HS-5 (cell line): ENCODE measurements around the gene FBLN2.
A peak's percentile ranks its signal among the peaks of the same experiment; 100 is the strongest.

Experiments used
- DNase-seq: peaks from one replicate; pipeline ENCODE4 v3.0.0-alpha.2; 2012; ENCODE audit warnings: low read depth

Gene FBLN2

DNA sequence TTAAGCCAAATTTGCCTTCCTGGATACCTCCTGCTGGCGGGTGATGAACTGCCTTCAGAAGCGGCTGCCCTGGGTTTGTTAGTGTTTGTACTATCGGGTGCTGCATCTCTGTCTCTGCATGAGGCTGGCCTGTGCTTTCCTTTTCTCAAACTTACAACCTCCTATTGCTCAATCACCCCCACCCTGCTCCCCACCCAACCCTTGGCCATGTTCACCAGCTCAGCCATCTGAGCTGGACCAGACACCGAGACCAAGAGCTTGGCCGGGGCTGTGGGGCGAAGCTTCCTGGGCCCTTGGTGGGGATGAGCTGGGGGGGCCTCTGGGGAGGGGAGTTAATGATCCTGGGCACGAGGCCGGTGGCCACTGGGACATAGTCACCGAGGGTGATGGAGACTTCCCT lies 16.8 kb upstream of the FBLN2 start:
- no peak for DNase-seq

DNA sequence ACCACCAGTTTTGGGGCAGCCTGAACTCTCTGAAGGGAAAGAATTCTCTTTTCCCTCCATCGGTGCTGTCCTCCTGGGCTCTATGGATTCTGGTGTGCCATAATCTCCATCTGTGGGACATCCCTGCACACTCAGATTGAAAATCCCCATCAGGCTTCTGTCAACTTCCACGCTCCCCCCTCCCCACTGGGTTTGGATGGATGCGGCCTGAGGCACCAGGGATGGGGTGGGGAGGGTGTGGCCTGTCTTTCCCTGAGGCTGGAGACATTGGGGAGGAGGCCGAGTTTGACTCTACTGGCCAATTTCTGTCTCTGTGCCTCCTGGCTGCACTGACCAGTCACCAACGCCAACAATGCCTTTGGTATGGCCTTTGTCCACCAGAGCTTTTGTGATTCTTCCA lies 16.3 kb upstream of the FBLN2 start:
- no peak for DNase-seq

DNA sequence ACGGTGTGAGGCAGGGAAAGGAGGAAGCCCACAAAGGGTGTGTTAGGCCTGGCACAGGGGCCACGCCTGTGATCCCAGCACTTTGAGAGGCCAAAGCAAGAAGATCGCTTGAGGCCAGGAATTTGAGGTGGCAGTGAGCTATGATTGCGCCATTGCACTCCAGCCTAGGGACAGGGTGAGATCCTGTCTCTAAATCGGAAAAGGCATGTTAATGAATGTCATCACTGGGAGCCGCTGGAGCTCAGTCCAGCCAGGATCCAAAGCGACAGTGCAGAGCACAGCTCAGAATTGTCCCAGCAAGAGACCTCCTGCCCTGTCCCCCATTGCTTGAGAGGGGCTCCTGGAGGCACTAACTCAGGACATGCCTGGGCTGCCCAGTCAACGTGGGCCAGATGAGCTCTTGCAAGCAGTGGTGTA lies 15.0 kb upstream of the FBLN2 start:
- DNase-seq = no peak

DNA sequence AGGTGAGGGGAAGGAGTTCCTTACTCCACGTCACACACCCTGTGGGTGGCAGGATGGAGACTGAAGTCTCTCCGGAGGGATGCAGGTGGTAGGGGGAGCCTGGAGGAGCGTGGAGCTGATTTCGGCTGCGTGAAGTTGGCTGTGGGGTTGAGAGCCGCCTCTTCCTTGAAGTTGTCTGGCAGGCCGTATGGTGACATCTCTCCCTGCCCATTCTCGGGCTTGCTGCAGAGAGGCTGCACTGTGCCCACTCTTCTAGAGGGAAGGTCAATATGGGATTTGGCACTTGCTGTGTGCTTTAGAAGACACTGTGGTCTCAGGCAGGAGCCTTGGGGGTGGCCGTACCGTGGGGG lies 13.4 kb upstream of the FBLN2 start:
- no peak for DNase-seq

DNA sequence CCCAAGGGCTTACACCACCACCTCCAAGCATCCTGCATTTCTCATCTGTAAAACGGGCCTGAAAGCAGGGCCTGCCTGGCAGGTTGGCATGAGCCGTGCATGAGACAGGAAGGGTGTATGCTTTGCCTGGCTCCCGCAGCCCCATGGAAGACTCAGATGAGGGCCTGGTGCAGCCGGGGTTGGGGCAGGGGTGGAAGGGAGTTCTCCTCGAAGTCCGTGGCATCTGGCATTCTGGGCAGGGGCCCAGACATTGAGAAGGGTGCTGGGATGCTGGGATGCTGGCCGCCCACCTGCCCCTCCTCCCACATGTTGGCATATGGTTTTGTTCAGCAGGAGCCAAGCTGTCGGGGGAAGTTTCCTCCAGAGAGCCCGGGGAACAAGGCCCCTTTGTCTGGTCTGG lies 13.0 kb upstream of the FBLN2 start:
- no peak for DNase-seq

DNA sequence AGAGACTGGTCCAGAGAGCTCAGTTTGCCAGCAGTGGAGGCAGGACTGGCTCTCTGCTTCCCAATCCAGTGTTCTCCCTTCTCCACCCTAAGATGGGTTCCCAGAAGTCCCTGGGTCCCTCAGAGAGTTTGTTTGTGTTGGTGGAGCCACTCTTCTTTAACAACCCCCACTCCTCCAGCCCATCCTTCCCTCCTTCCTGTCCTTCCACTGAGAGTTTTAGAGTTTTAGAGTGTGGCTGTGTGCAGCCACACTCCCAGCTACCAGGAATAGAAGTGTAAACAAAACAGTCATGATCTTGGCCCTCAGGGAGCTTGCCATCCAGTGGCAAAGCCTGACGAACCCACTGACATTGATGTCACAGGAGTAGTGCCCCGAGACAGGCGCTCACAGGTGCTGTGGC lies 12.5 kb upstream of the FBLN2 start:
- DNase-seq = no peak

DNA sequence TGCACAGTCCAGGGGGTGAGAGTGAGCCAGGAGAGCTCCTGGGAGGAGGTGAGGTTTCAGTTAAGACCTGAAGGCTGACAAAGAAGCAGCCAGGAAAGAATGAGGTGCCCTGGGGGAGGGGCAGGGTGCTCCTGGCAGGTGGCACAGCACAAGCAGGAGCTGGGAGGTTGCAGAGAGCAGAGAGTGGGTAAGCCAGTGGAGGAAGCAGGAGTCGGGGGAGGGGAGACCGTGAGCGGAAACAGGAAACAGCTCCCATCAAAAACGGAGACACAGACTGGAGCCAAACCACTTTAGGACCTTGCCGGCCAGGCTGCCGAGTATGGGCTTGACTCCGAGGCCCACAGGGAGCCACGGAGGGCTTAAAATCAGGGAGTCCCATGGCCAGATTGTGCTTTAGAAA lies 12.1 kb upstream of the FBLN2 start:
- no peak for DNase-seq

DNA sequence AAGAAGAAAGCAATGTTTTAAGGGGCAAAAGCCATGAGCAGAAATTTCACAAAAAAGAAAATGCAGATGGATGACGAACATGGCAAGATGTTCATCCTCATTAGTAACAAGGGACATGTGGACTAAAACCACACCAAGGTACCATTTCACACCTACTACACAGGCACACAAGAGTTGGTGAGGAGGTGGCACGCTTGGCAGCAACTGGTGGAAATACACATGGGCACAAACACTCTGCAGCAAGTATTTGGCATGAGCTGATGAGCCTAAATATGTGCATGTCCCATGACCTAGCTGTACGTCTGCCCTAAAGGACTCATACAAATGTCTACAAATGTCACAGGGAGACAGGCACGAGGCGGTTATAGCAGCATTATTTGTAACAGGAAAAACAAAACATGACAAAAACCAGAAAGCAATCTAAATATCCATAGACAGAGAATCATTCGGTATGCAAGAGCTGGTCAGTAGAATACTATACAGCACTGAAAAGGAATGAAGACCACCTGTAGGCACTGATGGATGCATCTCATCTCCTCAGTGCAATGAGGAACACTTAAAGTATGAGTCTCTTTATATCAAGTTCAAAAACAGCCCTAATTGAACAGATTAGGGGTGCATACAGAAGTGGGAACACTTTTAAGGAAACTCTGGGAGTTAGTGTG lies 11.5 kb upstream of the FBLN2 start:
- DNase-seq = no peak

DNA sequence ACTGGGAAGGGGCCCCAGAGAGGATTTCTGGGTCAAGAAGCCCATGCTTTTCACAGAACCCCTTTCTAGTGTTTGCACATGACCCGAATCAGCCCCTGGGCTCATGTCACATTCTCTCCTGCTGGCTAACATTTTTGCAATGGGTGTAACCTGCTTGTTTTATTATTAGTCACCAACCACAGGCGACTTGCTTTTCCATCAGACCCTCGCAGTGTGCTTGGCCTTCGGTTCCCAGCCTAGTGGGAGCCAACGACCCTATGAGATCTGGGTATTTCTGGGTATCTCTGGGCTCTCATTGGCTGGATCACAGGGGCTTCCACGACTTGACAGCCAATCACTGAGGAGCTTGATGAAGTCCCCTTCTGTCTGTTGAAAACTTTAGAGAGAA lies 11.0 kb upstream of the FBLN2 start:
- peak; percentile 92 for DNase-seq

DNA sequence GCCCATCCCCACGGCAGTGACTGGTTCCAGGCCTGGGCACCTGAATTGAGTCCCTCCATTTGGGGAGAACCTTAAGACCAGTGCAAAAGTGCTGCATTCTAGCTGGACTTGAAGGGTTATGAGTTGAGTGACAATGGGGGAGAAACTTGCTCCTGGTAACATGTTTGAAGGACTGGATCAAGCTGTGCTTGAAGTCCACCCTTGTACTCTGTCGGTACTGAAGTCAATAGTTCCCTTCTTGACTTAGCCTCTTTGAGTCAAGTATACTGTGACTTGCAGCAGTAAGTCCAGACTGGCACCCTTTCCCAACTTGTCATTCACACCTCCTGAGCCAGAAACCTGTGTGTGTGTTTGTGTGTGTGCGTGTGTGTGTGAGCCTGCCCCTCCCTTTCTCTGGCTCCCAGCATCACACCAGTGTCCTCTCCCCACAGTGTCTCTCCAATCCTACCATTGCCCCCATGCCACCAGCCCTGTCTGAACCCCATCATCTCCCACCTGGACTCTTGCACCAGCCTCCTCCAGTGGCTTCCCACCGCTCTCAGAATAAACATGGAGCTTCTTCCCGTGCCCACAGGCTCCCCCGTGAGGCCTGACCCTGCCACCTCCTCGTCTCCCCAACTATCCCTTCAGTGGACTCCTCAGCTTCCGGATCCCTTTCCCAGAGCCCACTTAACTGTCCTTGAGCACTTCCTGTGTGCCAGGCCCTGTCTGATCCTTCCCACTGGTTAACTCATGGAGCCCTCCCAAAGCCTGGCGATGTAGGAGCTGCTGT lies 10.2 kb upstream of the FBLN2 start:
- DNase-seq = no peak

DNA sequence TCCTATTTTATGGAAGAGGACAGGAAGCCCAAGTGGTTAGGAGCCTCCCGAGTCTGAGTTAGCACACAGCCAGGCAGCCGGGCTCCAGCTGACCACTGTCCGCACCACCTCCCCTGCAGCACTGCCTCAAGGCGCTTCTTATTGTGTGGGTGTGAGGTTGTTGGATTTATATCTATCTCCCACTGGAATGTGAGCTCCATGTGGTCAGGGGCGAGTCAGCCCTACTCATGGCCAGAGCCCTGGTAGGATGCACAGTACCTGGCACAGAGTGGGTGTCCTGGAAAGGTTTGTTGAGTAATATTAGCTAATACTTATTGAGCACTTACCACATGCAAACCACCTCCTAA lies 9.7 kb upstream of the FBLN2 start:
- DNase-seq = peak; percentile 42

DNA sequence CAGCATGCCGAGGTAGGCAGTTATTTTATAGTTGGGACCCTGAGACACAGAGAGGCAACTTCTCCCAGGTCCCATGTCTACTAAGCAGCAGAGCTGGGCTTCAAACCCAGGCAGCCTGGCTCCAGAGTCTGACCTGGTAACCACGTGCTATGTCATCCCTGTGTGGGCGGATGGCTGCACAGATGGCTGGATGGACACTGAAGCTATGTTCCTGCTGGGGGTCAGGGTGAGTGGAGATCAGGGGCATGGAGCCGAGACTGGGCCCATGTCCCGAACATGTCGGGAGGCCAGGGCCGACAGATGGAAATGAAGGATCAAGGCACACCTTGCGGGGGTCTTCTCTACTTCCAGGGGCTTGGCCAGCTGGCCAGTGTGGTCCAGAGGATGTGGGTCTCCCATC lies 9.3 kb upstream of the FBLN2 start:
- DNase-seq = no peak

DNA sequence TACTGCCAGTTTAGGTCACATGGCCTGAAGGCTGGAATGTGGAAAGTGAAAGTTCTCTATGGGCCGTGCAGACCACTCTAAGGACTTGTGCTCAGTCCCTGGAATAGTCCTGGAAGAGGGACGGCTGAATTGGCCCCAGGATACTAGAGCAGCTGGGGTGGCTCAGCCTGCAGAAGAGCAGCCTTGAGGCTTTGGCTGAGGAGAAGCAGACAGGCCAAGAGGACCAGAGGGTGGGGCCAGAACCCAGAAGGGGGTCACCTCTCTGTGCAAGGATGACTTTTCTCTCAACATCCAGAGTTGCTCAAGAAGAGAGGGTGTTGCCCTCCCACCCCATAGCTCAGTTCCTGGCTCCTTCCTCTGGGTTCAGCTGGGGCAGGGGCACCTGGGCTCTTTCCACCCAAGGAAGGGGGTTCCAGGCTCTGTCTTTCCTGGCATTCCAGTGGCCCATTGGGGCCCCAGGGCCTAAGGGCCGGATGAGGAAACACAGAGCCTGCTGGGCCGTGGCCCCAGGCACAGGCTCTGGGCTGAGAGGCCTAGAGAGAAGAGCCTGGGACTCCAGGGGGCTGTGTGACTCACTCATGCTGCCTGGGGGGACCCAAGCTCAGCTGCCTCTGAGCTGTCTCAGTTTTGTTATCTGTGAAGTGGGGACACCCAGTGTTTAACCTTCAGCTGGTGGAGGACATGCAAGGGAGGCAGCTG lies 8.5 kb upstream of the FBLN2 start:
- DNase-seq = no peak

DNA sequence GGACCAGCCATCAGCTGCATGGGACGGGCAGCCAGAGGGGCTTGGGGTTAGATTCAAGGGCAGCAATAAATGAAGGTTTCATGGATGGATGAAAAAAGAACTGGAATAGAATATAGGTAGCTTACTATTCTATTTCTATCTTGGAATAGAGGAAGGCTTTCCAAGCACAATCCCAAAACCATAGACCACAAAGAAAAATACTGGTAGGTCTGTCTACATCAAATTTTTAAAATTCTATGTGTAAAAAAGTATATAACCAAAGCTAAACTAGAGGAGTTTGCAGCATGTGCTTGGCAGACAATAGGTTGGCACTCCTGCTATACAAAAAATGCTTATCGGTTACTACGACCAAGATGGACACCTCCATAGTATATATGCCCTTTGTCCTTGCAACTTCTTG lies 7.2 kb upstream of the FBLN2 start:
- no peak for DNase-seq

DNA sequence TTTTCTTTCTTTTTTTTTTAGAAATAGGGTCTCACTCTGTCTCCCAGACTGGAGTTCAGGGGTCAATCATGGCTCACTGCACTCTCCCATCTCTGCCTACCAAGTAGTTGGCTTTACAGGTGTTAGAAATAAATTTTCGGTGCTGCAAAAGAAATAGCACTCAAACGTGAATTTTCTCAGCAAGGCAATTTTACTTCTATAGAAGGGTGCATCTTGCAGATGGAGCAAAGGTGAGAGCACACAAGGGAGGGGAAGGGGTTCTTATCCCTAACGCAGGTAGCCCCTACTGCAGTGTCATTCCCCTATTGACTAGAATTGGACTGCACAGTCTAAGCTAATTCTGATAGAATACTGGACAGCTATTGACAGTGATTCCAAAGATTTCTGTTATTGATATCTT lies 6.8 kb upstream of the FBLN2 start:
- no peak for DNase-seq

DNA sequence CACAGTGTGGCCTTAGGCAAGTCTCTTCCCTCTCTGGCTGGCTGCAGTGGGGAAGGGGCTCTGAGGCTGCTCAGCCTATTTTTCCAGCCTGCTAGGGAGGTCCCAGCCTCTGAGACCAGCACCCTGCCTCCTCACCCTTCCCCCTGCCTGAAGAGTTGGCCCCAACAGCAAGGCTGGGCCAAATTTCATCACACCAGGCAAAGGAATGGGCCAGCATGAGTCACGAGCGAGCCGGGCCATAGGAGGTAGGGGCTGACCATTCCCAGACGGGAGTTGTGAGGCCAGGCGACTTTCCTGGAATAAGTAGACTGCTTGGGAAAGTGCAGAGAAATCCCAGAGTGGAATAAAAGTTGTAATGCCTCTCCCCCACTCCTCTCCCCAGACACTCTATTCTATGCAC lies 5.7 kb upstream of the FBLN2 start:
- DNase-seq = peak; percentile 71

DNA sequence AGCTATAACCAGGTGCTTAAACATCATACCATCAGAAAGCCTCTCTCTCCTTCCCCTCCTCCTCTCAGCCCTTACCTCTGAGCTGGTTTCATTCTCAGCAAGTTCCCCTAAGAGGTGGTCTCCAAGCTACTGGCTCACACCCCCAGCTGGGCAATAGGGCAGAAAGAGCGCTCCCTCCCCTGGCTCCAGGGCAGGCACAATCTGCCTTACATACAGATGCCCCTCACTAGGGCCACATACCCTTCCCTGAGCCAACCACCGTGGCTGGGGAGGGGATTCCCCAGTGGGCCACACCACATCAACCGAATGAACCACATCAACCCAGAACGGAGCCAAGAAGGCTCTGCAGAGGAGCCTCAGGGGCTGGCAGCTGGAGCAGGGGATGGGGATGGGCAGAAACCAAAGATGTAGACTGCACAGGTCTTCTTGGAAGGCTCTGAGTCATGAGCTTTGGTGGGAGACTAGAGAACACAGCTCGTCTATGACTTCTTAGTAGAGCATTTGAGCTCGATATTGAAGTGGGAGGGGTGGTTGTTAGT lies 4.6 kb upstream of the FBLN2 start:
- DNase-seq = no peak

DNA sequence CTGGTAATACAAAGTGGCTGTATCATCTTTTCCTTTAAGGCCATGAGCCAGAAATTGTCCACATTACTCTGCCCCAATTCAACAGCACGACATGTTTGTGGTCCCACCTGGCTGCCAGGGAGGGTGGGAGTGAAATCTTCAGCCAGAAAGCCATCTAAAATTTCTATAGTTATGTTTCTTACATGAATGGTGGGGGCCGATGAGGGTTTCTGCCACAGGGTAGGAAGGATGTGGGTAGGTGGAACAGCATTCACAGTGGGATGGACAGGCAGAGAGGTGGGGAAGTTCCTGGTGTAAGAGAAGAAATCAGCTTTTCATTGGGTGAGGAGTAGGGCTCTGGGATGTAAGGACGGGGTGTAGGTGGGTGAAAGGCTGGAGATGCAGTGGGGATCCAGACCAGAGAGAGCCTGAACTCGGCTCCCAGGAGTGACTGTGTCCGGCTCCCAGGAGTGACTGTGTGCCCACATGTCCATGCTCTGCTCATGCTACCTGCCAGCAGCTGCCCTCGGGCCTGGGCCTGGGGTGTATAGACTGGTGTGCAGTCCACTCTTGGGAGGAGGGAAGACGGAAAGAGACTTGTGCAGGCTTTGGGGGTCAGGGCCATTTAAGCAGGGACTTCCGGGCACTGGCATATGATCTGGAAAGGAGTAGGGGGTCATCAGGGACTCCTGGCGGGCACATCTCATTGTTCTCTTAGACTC lies 3.8 kb upstream of the FBLN2 start:
- no peak for DNase-seq

DNA sequence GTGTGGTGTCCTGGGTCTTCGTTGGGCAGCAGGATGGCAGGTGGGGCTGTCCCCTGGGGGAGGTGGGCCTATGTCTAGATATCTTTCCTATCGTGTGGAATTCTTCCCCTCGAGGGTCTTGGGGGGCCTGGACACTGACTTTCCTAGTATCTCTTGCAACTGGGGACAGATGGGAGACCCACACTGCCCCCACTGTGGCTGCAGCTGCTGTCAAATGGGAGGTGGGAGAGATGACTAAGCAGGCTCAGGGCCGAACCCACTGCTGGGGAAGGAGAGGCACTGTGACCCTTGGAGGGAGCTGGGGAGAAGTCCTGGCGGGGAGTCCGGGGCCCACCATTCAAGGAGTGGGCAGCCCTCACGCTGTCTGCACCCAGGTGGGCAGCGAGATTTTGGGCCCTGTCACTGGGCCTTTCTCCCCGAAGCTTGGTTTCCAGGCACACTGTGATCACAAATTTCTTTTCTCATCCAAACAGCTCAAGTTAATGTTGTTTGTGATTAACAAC lies 2.9 kb upstream of the FBLN2 start:
- DNase-seq = no peak

DNA sequence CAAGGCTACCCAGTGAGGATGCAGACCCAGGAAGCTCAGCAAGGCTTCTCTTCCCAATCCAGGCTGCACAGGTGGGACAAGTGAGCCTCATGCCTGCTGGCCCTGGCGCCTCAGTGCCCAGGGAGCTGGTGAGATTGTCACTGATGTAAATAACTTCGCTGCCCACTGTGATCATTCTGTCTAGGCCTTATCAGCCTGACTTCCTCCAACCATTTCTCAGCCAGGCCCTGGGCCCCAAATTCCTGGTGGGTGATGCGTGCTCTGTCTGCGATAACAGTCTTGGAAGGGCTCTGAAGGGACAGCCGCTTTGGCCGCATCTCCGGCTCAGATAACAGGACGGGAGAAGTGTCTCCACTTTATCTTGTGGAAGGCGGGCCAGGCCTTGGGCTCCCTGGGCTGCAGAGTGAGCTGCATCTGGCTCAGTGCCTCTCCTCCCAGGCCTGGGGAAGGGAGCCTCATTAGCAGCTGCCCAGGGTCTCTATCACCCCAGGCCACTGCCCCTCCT lies 2.2 kb upstream of the FBLN2 start:
- no peak for DNase-seq

DNA sequence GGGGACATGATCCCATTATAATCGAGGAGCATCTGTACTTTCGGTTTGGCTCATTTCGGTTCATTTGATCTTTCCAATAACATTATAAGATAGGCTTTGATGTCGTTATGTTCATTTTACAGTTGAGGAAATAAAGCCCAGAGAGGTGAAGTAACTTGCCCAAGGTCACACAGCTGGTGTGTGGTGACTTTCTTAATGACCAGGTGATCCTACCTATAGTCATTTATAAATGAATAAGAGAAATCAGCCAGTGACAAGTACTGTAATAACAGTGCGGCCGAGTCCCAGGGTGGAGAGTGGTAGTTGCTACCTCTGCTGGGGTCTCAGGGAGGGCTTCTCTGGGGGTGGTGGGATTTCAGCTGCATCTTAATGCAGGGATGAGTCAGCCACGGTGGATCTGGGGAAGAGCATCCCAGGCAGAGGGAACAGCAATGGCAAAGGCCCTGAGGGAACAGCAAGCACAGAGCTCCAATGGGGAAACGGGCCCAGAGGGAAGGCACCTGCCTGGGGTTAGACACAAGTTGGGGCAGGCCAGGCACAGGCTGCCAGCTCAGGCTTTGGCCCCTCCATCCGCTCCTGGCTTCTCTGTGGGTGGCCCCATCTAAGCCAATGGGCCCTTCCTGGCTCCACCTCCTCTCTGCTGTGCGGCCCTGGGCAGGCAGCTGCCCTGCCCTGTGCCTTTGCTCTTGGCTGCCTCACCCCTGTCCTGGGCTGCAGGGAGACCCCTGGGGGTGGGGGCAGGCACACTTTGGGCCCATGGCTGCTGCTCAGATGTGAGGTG lies 1.1 kb upstream of the FBLN2 start:
- no peak for DNase-seq
